CD4-positive, CD25-positive, alpha-beta regulatory T cell (primary cell): ENCODE measurements around the gene TBX2. TPM values are rescaled to one million over a fixed set of nuclear protein-coding genes. Genes with fewer than 3 reads are reported as not detected.
"Not testable (repeated sequence)": the region's sequence is repeated elsewhere in the genome, so short reads cannot be mapped to it uniquely, and the experiment has no call there.

Experiments
- ATAC-seq, 2 donors: fragments of 150-1000 bp; cut with Tn5 transposase; one replicate each; pipeline ENCODE4 v1.10.0; 2021; ENCODE audit warnings: low read depth in 2 of 2, moderate number of reproducible peaks in 2 of 2, moderate library complexity in 1 of 2
- DNase-seq, 3 donors: peaks; one replicate each; pipeline versions ENCODE4 v3.0.0 to v3.0.0-alpha.2; 2012 to 2022; ENCODE audit warnings: mixed read lengths in 1 of 3
- H3K27ac ChIP-seq: one replicate; pipeline ENCODE4 v1.7.0; 2013; ENCODE audit warnings: mild to moderate bottlenecking, low read length; ENCODE audit not compliant: insufficient read depth, poor library complexity, severe bottlenecking
- H3K27me3 ChIP-seq: one replicate; pipeline ENCODE4 v1.7.0; 2013; ENCODE audit warnings: low read length; ENCODE audit not compliant: control insufficient read depth, insufficient read depth
- H3K36me3 ChIP-seq: one replicate; pipeline ENCODE4 v1.7.0; 2013; ENCODE audit warnings: mild to moderate bottlenecking, low read length, moderate library complexity; ENCODE audit not compliant: control insufficient read depth, insufficient read depth
- H3K4me1 ChIP-seq: 2 replicates; pipeline ENCODE4 v1.7.0; 2013; ENCODE audit warnings: mild to moderate bottlenecking, low read length; ENCODE audit not compliant: insufficient read depth, control insufficient read depth, poor library complexity, severe bottlenecking
- H3K4me3 ChIP-seq: one replicate; pipeline ENCODE4 v1.7.0; 2013; ENCODE audit warnings: low read depth, mild to moderate bottlenecking, low read length, moderate library complexity
- H3K9me3 ChIP-seq, 2 experiments: 1 replicate in 1 of 2; 2 replicates in 1 of 2; pipeline ENCODE4 v1.7.0; 2013; ENCODE audit warnings: low read length in 2 of 2, mild to moderate bottlenecking in 1 of 2, moderate library complexity in 1 of 2; ENCODE audit not compliant: control insufficient read depth in 2 of 2
- H3K27ac Mint-ChIP-seq, 3 donors: one replicate each; pipeline ENCODE4 v1.8.0; 2020 to 2022; ENCODE audit warnings: mild to moderate bottlenecking in 3 of 3, mixed read lengths in 3 of 3, moderate library complexity in 2 of 3
- H3K27me3 Mint-ChIP-seq: one replicate; pipeline ENCODE4 v1.8.0; 2022; ENCODE audit warnings: mild to moderate bottlenecking, mixed read lengths
- H3K36me3 Mint-ChIP-seq: one replicate; pipeline ENCODE4 v1.8.0; 2020; ENCODE audit warnings: mixed read lengths
- H3K4me1 Mint-ChIP-seq, 4 donors: one replicate each; pipeline ENCODE4 v1.8.0; 2020 to 2022; ENCODE audit warnings: mixed read lengths in 4 of 4, mild to moderate bottlenecking in 1 of 4
- H3K4me3 Mint-ChIP-seq, 4 donors: one replicate each; pipeline ENCODE4 v1.8.0; 2020 to 2022; ENCODE audit warnings: mild to moderate bottlenecking in 4 of 4, mixed read lengths in 4 of 4, moderate library complexity in 3 of 4
- H3K9me3 Mint-ChIP-seq, 7 donors: one replicate each; pipeline ENCODE4 v1.8.0; 2020 to 2022; ENCODE audit warnings: mixed read lengths in 7 of 7, mild to moderate bottlenecking in 3 of 7, moderate library complexity in 2 of 7
- polyA plus RNA-seq, 4 donors: library from polyadenylated mRNA; unstranded; fragments of 300-500 nt; fragmentation: Illumina TruSeq; gene quantifications; one replicate each; pipeline ENCODE4 v1.2.3, GENCODE V29; 2021
- total RNA-seq: library from RNA; stranded (reverse); gene quantifications from one replicate; pipeline ENCODE4 v1.2.3, GENCODE V29; 2022

The TBX2 gene
- total and polyA plus RNA-seq, 5 donors from 2014 or later: not detected

- Histone ChIP-seq H3K27me3 (peaks cover 19% of the 10 kb centered on the region), H3K9me3 (no peaks in the 10 kb centered on the region), H3K4me1 (no peaks in the 10 kb centered on the region), H3K27ac (no peak overlapping the region), H3K4me3 (no peak overlapping the region), H3K36me3 (no peaks in the 10 kb centered on the region)
- Mint-ChIP-seq H3K27me3 (peaks cover 49% of the 10 kb centered on the region), H3K36me3 (no peaks in the 10 kb centered on the region), H3K4me3 (no peak overlapping the region), H3K9me3 (peaks cover 0 to 2% (median 0%) of the 10 kb centered on the region in 7 donors), H3K27ac (no peak overlapping the region), H3K4me1 (no peaks in the 10 kb centered on the region)
- ATAC-seq (no peak), DNase-seq (no peak)
Observed at GRCh38 chr17:61444831-61445230, 45.2 kb downstream of the TBX2 start.

- no peak overlapping the region for H3K27ac Mint-ChIP-seq
- ATAC-seq (no peak), DNase-seq (no peak)
- peaks cover 0 to 2% (median 0%) of the 10 kb centered on the region in 7 donors for H3K9me3 Mint-ChIP-seq
- no peak overlapping the region for H3K4me3 Mint-ChIP-seq
- Histone ChIP-seq H3K4me1 (peaks cover 12% of the 10 kb centered on the region), H3K36me3 (no peaks in the 10 kb centered on the region), H3K27me3 (peaks cover 28% of the 10 kb centered on the region), H3K27ac (no peak overlapping the region), H3K9me3 (no peaks in the 10 kb centered on the region), H3K4me3 (no peak overlapping the region)
- H3K27me3 Mint-ChIP-seq: peaks cover 61% of the 10 kb centered on the region
- no peaks in the 10 kb centered on the region for H3K36me3 Mint-ChIP-seq
- H3K4me1 Mint-ChIP-seq: peaks cover 0 to 5% (median 0%) of the 10 kb centered on the region in 4 donors
Observed at GRCh38 chr17:61447358-61447757, 47.7 kb downstream of the TBX2 start.

GRCh38 chr17:61448042-61448441 is 48.4 kb downstream of the TBX2 start:
- no peak for ATAC-seq
- Histone ChIP-seq H3K36me3 (no peaks in the 10 kb centered on the region), H3K27ac (no peak overlapping the region), H3K4me3 (no peak overlapping the region), H3K9me3 (no peaks in the 10 kb centered on the region), H3K27me3 (peaks cover 31% of the 10 kb centered on the region), H3K4me1 (peaks cover 12% of the 10 kb centered on the region)
- DNase-seq: no peak
- no peak overlapping the region for H3K4me3 Mint-ChIP-seq
- peaks cover 0 to 10% (median 3%) of the 10 kb centered on the region in 4 donors for H3K4me1 Mint-ChIP-seq
- H3K9me3 Mint-ChIP-seq: peaks cover 0 to 2% (median 0%) of the 10 kb centered on the region in 7 donors
- H3K27ac Mint-ChIP-seq: no peak overlapping the region
- H3K27me3 Mint-ChIP-seq: peaks cover 68% of the 10 kb centered on the region
- H3K36me3 Mint-ChIP-seq: no peaks in the 10 kb centered on the region

GRCh38 chr17:61449140-61449539 is 49.5 kb downstream of the TBX2 start:
- H3K9me3 Mint-ChIP-seq, H3K4me3 ChIP-seq, H3K36me3 ChIP-seq, H3K27ac Mint-ChIP-seq, H3K36me3 Mint-ChIP-seq, ATAC-seq, H3K4me3 Mint-ChIP-seq, H3K27ac ChIP-seq, DNase-seq, H3K9me3 ChIP-seq: not testable (repeated sequence)
- peaks cover 39% of the 10 kb centered on the region for H3K27me3 ChIP-seq
- peaks cover 6 to 18% (median 12%) of the 10 kb centered on the region in 4 donors for H3K4me1 Mint-ChIP-seq
- peaks cover 13% of the 10 kb centered on the region for H3K4me1 ChIP-seq
- peaks cover 76% of the 10 kb centered on the region for H3K27me3 Mint-ChIP-seq

DNA sequence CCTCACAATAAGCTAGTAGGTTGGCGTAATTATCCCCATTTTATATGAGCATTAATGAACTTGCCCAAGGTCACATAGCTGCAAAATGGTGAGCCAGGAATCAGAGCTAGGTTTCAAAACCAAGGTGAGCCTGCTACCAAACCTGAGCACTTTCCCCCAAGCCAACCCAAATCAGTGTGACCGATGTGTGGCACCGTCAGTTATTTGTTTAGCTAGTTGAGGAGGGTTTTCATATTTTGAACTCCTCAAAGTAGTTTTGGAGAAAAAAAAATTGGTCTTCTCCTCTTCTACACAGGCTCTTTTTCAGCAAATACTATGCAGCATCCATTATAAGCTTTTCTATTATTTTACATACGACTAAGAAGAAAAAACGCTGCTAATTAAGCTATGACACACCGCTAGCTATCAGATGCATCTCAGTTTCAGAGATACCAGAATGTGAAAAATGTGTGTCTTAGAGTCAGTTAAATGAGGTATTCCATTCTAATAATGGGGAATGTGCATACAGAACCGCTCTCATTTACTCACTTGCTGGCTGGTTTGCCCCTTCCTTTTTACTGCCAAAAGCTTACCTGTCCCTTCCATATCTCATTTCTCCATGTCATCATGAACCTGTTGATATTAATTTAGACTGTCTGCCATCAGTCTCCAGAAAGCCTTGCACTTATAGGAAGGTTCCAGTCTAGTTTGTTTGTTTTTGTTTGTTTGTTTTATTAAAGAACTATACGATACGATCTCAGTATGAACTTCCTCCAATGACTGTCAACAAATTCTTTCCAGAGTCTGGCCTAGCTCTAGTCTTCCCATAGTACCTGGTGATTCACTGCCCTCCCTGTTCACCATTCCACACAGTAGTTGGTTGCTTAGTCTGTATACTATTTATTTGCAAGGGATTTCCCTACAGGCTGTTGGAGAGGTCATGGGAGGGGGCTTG is 50.3 kb downstream of the TBX2 start:
- H3K4me3 ChIP-seq: no peak overlapping the region
- H3K27ac ChIP-seq: no peak overlapping the region
- no peak overlapping the region for H3K27ac Mint-ChIP-seq
- no peaks in the 10 kb centered on the region for H3K36me3 Mint-ChIP-seq
- no peaks in the 10 kb centered on the region for H3K9me3 ChIP-seq
- H3K9me3 Mint-ChIP-seq: peaks cover 0 to 2% (median 0%) of the 10 kb centered on the region in 7 donors
- H3K4me1 ChIP-seq: peaks cover 18% of the 10 kb centered on the region
- peaks cover 80% of the 10 kb centered on the region for H3K27me3 Mint-ChIP-seq
- DNase-seq (no peak), ATAC-seq (no peak)
- H3K4me3 Mint-ChIP-seq: no peak overlapping the region
- H3K4me1 Mint-ChIP-seq: peaks cover 6 to 23% (median 14%) of the 10 kb centered on the region in 4 donors
- peaks cover 40% of the 10 kb centered on the region for H3K27me3 ChIP-seq
- H3K36me3 ChIP-seq: no peaks in the 10 kb centered on the region

DNA sequence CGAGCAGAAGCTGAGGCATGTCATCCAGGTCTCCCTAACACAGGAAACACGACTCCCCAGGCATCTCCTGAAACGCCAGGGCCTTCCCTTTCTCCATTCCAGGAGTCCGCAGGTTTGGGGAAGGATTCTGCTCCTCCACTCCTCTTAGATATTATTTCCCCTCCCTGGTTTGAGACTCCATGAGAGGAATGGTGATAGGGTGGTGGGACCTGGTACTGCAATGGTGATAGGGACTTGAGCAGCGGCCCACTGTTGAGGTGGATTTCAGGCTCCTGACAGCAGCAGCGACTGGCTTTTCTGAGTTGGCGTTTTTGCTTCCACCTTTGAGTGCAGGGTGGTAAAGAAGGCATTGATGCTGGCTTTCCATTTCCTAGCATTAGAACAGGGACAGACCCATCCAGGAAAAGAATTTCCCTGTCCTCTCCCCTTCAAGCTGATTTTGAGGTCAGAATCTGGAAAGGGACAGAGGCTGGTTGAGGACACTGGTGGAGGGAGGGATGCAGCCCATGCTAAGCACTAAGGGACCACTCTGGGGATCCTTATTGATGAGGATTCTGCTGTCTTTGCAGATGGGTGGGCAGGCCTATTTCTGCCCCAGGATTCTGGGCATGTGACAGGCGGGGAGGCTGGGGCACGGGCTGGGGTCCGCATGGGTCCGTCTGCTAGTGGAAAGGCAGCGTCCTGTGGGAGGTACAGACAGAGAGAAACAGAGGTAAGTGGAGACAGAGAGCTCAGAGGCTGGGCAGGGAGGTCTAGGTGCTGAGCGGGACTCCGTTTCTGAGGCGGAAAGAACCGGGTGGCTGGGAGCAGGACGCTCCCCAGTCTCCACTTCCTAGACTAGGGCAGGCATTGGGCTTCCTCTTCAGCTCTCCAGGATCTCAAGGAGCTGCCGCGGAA is 51.2 kb downstream of the TBX2 start:
- Mint-ChIP-seq H3K4me3 (peak overlapping the region in 3 of 4 donors; percentile 35 to 83 (median 73)), H3K36me3 (no peaks in the 10 kb centered on the region), H3K9me3 (peaks cover 0 to 2% (median 0%) of the 10 kb centered on the region in 7 donors), H3K4me1 (peaks cover 6 to 29% (median 14%) of the 10 kb centered on the region in 4 donors), H3K27me3 (peaks cover 80% of the 10 kb centered on the region), H3K27ac (peak overlapping the region in 1 of 3 donors; percentile 75)
- H3K27me3 ChIP-seq: peaks cover 40% of the 10 kb centered on the region
- H3K4me3 ChIP-seq: no peak overlapping the region
- no peaks in the 10 kb centered on the region for H3K9me3 ChIP-seq
- DNase-seq (no peak), ATAC-seq (no peak)
- H3K27ac ChIP-seq: no peak overlapping the region
- no peaks in the 10 kb centered on the region for H3K36me3 ChIP-seq
- peaks cover 18% of the 10 kb centered on the region for H3K4me1 ChIP-seq

- H3K27me3 Mint-ChIP-seq: peaks cover 78% of the 10 kb centered on the region
- H3K4me3 Mint-ChIP-seq: no peak overlapping the region
- Histone ChIP-seq H3K27ac (no peak overlapping the region), H3K36me3 (no peaks in the 10 kb centered on the region), H3K27me3 (peaks cover 40% of the 10 kb centered on the region), H3K4me3 (no peak overlapping the region), H3K9me3 (no peaks in the 10 kb centered on the region), H3K4me1 (peaks cover 18% of the 10 kb centered on the region)
- peaks cover 6 to 29% (median 14%) of the 10 kb centered on the region in 4 donors for H3K4me1 Mint-ChIP-seq
- H3K36me3 Mint-ChIP-seq: no peaks in the 10 kb centered on the region
- no peak for ATAC-seq
- peaks cover 0 to 2% (median 0%) of the 10 kb centered on the region in 7 donors for H3K9me3 Mint-ChIP-seq
- no peak for DNase-seq
- H3K27ac Mint-ChIP-seq: no peak overlapping the region
Observed at GRCh38 chr17:61451538-61452300, 52.1 kb downstream of the TBX2 start.
